Nephron progenitor cell (in vitro differentiated cells): Measurements from ENCODE around the gene METTL21C.

Experiments used
- DNase-seq: peaks from one replicate; pipeline ENCODE4 v3.0.0; 2021
- H3K27ac Mint-ChIP-seq: 2 replicates; pipeline ENCODE4 v1.8.0; 2021; ENCODE audit warnings: mild to moderate bottlenecking, moderate library complexity, mixed read lengths
- H3K27me3 Mint-ChIP-seq: 2 replicates; pipeline ENCODE4 v1.8.0; 2021; ENCODE audit warnings: mild to moderate bottlenecking, low read depth, mixed read lengths; ENCODE audit not compliant: poor library complexity
- H3K36me3 Mint-ChIP-seq: 2 replicates; pipeline ENCODE4 v1.8.0; 2021; ENCODE audit warnings: low read depth, mixed read lengths
- H3K4me1 Mint-ChIP-seq: 2 replicates; pipeline ENCODE4 v1.8.0; 2021; ENCODE audit warnings: mixed read lengths
- H3K4me3 Mint-ChIP-seq: 2 replicates; pipeline ENCODE4 v1.8.0; 2021; ENCODE audit warnings: mild to moderate bottlenecking, moderate library complexity, mixed read lengths
- H3K9me3 Mint-ChIP-seq: 2 replicates; pipeline ENCODE4 v1.8.0; 2021; ENCODE audit warnings: mild to moderate bottlenecking, moderate library complexity, mixed read lengths
- CTCF ChIP-seq: fragments of 200-600 bp; sonication (generic); IDR thresholded peaks from 2 replicates; pipeline ENCODE4 v1.5.0; 2021; ENCODE audit warnings: antibody characterized with exemption

The METTL21C gene

GRCh38 chr13:102675115-102675514, 19.7 kb downstream of the METTL21C start:
- no peak overlapping the region for H3K27ac Mint-ChIP-seq
- peaks cover 90% of the 10 kb centered on the region for H3K36me3 Mint-ChIP-seq
- no peak overlapping the region for H3K4me3 Mint-ChIP-seq
- TF ChIP-seq CTCF: no peak
- H3K27me3 Mint-ChIP-seq: peaks cover 8% of the 10 kb centered on the region
- peaks cover 22% of the 10 kb centered on the region for H3K4me1 Mint-ChIP-seq
- H3K9me3 Mint-ChIP-seq: peaks cover 19% of the 10 kb centered on the region
- no peak for DNase-seq

- Mint-ChIP-seq H3K9me3 (peaks cover 67% of the 10 kb centered on the region), H3K4me1 (peaks cover 5% of the 10 kb centered on the region), H3K4me3 (no peak overlapping the region), H3K27me3 (peaks cover 10% of the 10 kb centered on the region), H3K27ac (no peak overlapping the region), H3K36me3 (peaks cover 97% of the 10 kb centered on the region)
- no peak for TF ChIP-seq CTCF
- no peak for DNase-seq
Measured at GRCh38 chr13:102670130-102670529, 24.7 kb downstream of the METTL21C start.

DNA sequence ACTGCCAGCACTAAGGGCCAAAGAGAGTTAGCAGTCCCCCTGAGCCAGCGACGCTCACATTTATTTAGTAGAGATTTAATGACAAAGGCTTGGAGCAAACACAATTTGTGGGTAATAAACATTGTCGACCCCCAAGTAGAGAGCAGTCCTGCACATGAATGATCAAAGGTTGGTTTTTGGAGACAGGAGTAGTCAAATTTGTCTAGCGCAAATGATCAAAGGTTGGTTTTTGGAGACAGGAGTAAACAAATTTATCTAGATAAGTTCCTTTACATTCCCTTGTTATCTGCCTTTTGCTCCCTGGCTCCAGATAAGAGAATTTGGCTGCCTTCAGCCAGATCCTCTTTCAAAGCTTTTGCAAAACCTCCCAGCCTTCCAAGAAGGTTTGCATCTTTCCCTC, 26.9 kb downstream of the METTL21C start:
- H3K36me3 Mint-ChIP-seq: peaks cover 98% of the 10 kb centered on the region
- H3K27ac Mint-ChIP-seq: no peak overlapping the region
- H3K4me3 Mint-ChIP-seq: no peak overlapping the region
- peaks cover 22% of the 10 kb centered on the region for H3K4me1 Mint-ChIP-seq
- H3K27me3 Mint-ChIP-seq: peaks cover 9% of the 10 kb centered on the region
- no peak for DNase-seq
- TF ChIP-seq CTCF: no peak
- peaks cover 83% of the 10 kb centered on the region for H3K9me3 Mint-ChIP-seq

- Mint-ChIP-seq H3K4me1 (peaks cover 22% of the 10 kb centered on the region), H3K27ac (no peak overlapping the region), H3K36me3 (peaks cover 90% of the 10 kb centered on the region), H3K4me3 (no peak overlapping the region), H3K27me3 (peaks cover 8% of the 10 kb centered on the region), H3K9me3 (peaks cover 90% of the 10 kb centered on the region)
- no peak for DNase-seq
- TF ChIP-seq CTCF: no peak
Measured at GRCh38 chr13:102667023-102667422, 27.8 kb downstream of the METTL21C start.

DNA sequence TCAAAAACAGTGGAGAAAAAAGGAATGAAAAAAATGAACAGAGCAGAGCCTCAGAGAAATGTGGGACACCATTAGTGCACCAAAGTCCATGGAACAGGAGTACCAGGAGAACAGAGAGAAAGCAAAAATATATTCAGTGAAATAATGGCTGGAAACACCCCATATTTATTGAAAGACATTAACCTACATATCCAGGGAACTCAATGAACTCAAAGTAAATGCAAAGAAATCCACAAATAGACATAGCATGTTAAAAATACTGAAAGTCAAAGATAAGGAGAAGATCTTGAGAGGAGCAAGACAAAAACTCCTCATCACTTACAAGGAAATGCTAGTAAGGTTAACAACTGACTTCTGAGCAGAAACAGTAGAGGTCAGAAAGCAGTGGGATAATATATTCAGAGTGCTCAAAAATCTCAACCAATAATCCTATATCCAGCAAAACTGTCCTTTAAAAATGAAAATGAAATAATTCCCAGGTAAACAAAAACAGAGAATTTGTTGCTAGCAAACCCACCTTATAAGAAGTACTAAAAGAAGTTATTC, 35.6 kb downstream of the METTL21C start:
- H3K9me3 Mint-ChIP-seq: peaks cover 65% of the 10 kb centered on the region
- no peaks in the 10 kb centered on the region for H3K27me3 Mint-ChIP-seq
- DNase-seq: no peak
- peaks cover 27% of the 10 kb centered on the region for H3K4me1 Mint-ChIP-seq
- peaks cover 12% of the 10 kb centered on the region for H3K36me3 Mint-ChIP-seq
- TF ChIP-seq CTCF: no peak
- peak overlapping the region; percentile 74 for H3K27ac Mint-ChIP-seq
- H3K4me3 Mint-ChIP-seq: no peak overlapping the region

DNA sequence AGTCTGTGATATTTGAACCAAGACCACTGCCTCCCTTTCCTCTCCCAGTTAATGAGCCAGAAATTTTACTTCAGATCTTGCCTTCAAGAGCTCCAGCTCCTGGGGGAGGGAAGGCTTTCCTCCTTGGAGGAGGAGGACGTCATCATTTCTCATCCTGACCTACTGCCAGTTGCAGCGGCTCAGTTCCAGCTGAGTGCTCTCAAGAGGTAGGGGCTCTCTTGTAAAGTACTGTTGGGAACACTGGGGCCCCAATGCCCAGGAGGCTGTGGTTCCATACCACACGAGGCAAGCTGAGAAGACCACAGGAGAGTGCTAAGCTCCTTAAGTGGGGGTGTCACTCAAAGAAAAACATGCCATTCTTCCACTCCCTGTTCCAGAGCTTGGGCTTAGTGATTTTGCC, 36.2 kb downstream of the METTL21C start:
- H3K4me3 Mint-ChIP-seq: peak overlapping the region; percentile 13
- peaks cover 60% of the 10 kb centered on the region for H3K9me3 Mint-ChIP-seq
- H3K27ac Mint-ChIP-seq: peak overlapping the region; percentile 74
- peaks cover 6% of the 10 kb centered on the region for H3K36me3 Mint-ChIP-seq
- H3K4me1 Mint-ChIP-seq: peaks cover 24% of the 10 kb centered on the region
- no peaks in the 10 kb centered on the region for H3K27me3 Mint-ChIP-seq
- TF ChIP-seq CTCF: no peak
- DNase-seq: no peak
